Prostate gland (tissue), 2 donors: ENCODE measurements around the gene LRRC51. TPM values are rescaled to one million over a fixed set of nuclear protein-coding genes. Genes with fewer than 3 reads are reported as not detected.

Experiments
- DNase-seq: peaks from one replicate; pipeline ENCODE4 v3.0.0-alpha.2; 2019; ENCODE audit warnings: low spot score
- H3K27ac ChIP-seq, 2 donors: fragments of 200-600 bp; sonication (generic); 2 replicates each; pipeline ENCODE4 v1.5.1; 2017 to 2019
- H3K27me3 ChIP-seq: fragments of 200-600 bp; sonication (generic); replicated peaks from 2 replicates; pipeline ENCODE4 v1.5.1; 2019; ENCODE audit not compliant: insufficient read depth
- H3K36me3 ChIP-seq, 2 donors: fragments of 200-600 bp; sonication (generic); 1 replicate in 1 of 2; 2 replicates in 1 of 2; pipeline versions ENCODE4 v1.5.1 to v1.8.1; 2017 to 2019
- H3K4me1 ChIP-seq: fragments of 200-600 bp; sonication (generic); replicated peaks from 2 replicates; pipeline ENCODE4 v1.5.1; 2019
- H3K4me3 ChIP-seq, 2 donors: fragments of 200-600 bp; sonication (generic); 2 replicates each; pipeline ENCODE4 v1.5.1; 2017 to 2019
- H3K9me3 ChIP-seq: fragments of 200-600 bp; sonication (generic); 2 replicates; pipeline ENCODE4 v1.5.1; 2017
- CTCF ChIP-seq, 4 experiments: fragments of 200-600 bp in 2 of 4; fragments of 450-650 bp in 2 of 4; sonication (generic) in 2 of 4; IDR thresholded peaks; 1 replicate in 3 of 4; 2 replicates in 1 of 4; pipeline ENCODE4 v1.5.1; 2016 to 2019; ENCODE audit warnings: antibody characterized with exemption in 4 of 4, mild to moderate bottlenecking in 2 of 4, moderate library complexity in 2 of 4
- POLR2A ChIP-seq: fragments of 450-650 bp; IDR thresholded peaks from one replicate; pipeline ENCODE4 v1.6.1; 2016; ENCODE audit warnings: antibody characterized with exemption, mild to moderate bottlenecking
- POLR2AphosphoS5 ChIP-seq: sonication (generic); formaldehyde crosslinking; IDR thresholded peaks from one replicate; pipeline ENCODE4 v1.6.1; 2017; ENCODE audit warnings: antibody characterized with exemption
- WGBS: methylation state at CpG from one replicate; pipeline ENCODE4 v1.1.5; 2018; 5-methylcytosine and 5-hydroxymethylcytosine counted together
- intact Hi-C: fragments of 100-400 bp; cut with DNase I; formaldehyde crosslinking; loops from one replicate; pipeline ENCODE4 v1.14.2; 2022
- total RNA-seq, 2 donors: library from RNA; depleted of rRNA; stranded (reverse); fragments of >200 nt; gene quantifications; one replicate each; pipeline ENCODE4 v1.1.0, GENCODE V29; 2016

Gene LRRC51
- total RNA-seq, 2 donors from 2014 or later, result 13.1 to 25.1 TPM

DNA sequence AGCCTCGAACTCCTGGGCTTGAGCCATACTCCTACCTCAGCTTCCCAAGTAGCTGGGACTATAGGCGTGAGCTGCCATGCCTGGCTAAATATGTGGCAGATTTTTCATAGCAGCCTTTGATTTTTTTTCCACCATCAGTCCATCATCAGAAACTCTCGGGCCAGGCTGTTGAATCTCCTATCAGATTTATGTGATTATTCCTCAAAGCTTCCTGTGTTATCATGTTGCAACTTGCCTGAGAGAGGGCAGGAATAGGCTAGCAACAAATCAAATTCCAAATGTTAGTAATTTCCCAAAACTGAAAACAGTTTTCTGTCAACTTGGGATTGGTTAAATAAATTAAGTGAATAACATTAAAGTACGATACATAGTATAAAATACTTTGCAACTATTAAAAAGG is 3.4 kb downstream of the LRRC51 start:
- no peaks in the 10 kb centered on the region for H3K36me3 ChIP-seq
- H3K4me1 ChIP-seq, result peaks cover 21% of the 10 kb centered on the region
- peak overlapping the region; percentile 95 to 97 for H3K27ac ChIP-seq
- H3K4me3 ChIP-seq, result no peak overlapping the region
- intact Hi-C loops, result no loop called here
- no peak for TF ChIP-seq POLR2A
- peak; percentile 24 for TF ChIP-seq POLR2AphosphoS5
- WGBS, result 36% methylated on average over 4 of the region's 4 CpGs
- DNase-seq, result no peak
- no peaks in the 10 kb centered on the region for H3K9me3 ChIP-seq
- no peaks in the 10 kb centered on the region for H3K27me3 ChIP-seq

- Histone ChIP-seq H3K4me3 (no peak overlapping the region), H3K9me3 (no peaks in the 10 kb centered on the region), H3K4me1 (peaks cover 21% of the 10 kb centered on the region), H3K27ac (peak overlapping the region in 1 of 2 donors; percentile 50), H3K36me3 (no peaks in the 10 kb centered on the region), H3K27me3 (no peaks in the 10 kb centered on the region)
- no peak for DNase-seq
- WGBS, result 79% methylated on average over 1 of the region's 1 CpG
- TF ChIP-seq POLR2AphosphoS5 (no peak), POLR2A (no peak), CTCF (IDR thresholded peaks at IDR 0.05) (no peak)
- intact Hi-C loops, result loop anchor here (5.0 kb wide), 1 partner anchor 108 kb away; no protein-coding TSS in a partner anchor
Measured at GRCh38 chr11:72084965-72085364, 4.3 kb downstream of the LRRC51 start.

- Histone ChIP-seq H3K36me3 (no peaks in the 10 kb centered on the region), H3K27me3 (no peaks in the 10 kb centered on the region), H3K4me3 (no peak overlapping the region), H3K27ac (peak overlapping the region; percentile 21 to 50), H3K4me1 (peaks cover 23% of the 10 kb centered on the region), H3K9me3 (no peaks in the 10 kb centered on the region)
- 66% methylated on average over 3 of the region's 3 CpGs for WGBS
- intact Hi-C loops, result loop anchor here (5.0 kb wide), 1 partner anchor 108 kb away; no protein-coding TSS in a partner anchor
- TF ChIP-seq CTCF (IDR thresholded peaks at IDR 0.05), result no peak
- TF ChIP-seq POLR2AphosphoS5, result no peak
- TF ChIP-seq POLR2A, result no peak
- DNase-seq, result no peak
Measured at GRCh38 chr11:72085621-72086351, 5.1 kb downstream of the LRRC51 start.

DNA sequence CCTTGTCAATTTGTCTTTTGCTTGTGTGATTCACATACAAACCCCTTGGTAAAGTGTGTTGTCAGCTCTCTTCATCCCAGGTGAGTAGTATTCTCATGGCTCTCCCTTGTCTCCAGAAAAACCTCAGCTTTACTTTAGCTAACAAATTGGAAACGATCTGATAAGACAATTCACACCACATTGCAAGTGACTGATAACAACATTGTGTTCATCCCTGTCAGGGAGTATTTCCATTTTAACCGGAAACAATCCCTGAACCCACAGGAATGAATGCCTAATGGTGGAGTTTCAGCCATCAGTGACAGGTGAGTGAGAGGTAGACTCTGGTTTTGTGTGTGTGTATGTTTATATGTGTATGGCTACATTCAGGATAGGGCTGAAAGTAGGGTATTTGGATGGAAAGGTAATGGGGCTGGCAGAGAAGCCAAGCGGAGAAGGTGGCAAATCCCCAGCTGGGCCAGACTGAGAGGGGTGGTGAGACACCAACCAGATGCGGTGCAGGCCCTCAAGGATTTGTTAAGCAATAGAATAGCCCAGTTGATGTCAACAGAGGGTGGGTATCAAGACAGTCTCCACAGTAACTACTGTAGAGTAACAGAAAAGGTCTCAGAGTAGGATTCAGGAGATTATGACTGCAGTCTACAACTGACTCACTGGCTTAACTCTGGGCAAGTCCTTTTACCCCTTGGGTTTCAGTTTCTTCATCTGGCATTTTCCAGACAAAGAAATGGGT is 7.6 kb downstream of the LRRC51 start:
- Histone ChIP-seq H3K27ac (no peak overlapping the region), H3K9me3 (no peaks in the 10 kb centered on the region), H3K36me3 (no peaks in the 10 kb centered on the region), H3K4me3 (no peak overlapping the region), H3K27me3 (no peaks in the 10 kb centered on the region), H3K4me1 (peaks cover 9% of the 10 kb centered on the region)
- intact Hi-C loops, result loop anchor here (5.0 kb wide), 1 partner anchor 111 kb away; no protein-coding TSS in a partner anchor
- 72% methylated on average over 4 of the region's 4 CpGs for WGBS
- TF ChIP-seq CTCF (IDR thresholded peaks at IDR 0.05) (no peak), POLR2AphosphoS5 (no peak), POLR2A (no peak)
- DNase-seq, result no peak

- DNase-seq, result peak; percentile 71
- Histone ChIP-seq H3K4me1 (peaks cover 4% of the 10 kb centered on the region), H3K9me3 (no peaks in the 10 kb centered on the region), H3K36me3 (peaks cover 0 to 4% of the 10 kb centered on the region in 2 donors), H3K4me3 (no peak overlapping the region), H3K27me3 (no peaks in the 10 kb centered on the region), H3K27ac (peak overlapping the region; percentile 55 to 58)
- intact Hi-C loops, result loop anchor here (2.0 kb wide), 1 partner anchor 66 kb away; no protein-coding TSS in a partner anchor
- WGBS, result 33% methylated on average over 4 of the region's 4 CpGs
- TF ChIP-seq POLR2A, result no peak
- TF ChIP-seq POLR2AphosphoS5, result peak; percentile 80
- peak; percentile 64 to 97 (median 91) for TF ChIP-seq CTCF (IDR thresholded peaks at IDR 0.05)
Measured at GRCh38 chr11:72091292-72091691, 10.6 kb downstream of the LRRC51 start.
